GM18502 (cell line): ENCODE measurements around the gene CNOT6L.
"Not testable (repeated sequence)": the region's sequence is repeated elsewhere in the genome, so short reads cannot be mapped to it uniquely, and the experiment has no call there.

ENCODE experiments used
- ATAC-seq: cut with Tn5 transposase; IDR thresholded peaks from one replicate; pipeline ENCODE4 v1.9.1; 2021; ENCODE audit warnings: mild to moderate bottlenecking; ENCODE audit not compliant: unreplicated experiment, poor library complexity

CNOT6L gene

DNA sequence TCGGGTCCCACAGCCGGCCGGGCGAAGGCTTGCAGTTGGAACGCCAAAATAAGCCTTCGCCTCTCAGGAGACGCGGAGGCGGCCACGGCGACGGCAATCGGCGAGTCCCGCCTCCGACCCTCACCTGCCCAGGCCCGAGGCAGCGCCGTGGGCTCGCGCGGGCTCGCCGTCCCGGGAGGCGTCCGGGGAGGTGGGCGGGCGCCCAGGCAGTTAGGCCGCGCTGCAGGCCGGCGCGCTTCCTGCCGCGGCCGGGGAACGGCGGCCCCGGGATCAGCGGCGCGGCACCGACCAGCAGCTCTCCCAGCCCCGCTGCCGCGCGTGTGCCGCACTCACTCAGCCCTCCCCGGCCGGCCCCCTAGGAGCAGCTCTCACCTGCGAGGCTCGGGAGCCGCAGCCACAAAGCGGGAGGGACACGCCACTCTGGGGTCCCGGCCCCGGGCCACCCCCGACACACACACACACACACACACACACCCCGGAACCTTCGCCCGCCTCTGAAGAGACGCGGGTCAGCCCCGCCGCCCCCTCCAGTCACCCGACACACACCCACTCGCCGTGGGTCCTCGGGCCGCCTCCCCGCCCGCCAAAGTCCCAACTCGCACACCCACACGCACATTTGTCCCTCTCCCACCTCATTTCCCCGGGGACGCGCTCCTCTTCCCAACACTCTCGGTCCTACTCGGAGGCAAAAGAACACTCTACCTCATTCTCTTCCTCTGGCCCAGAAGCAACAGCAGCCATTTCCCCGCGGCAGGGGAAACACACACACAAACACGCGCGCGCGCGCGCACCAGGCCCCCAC lies at the start of gene CNOT6L:
CNOT6L (minus strand) TSS at position 767 of the 802 bp plus-strand sequence; CDS start at position 707, 60 bp downstream.
- ATAC-seq: peak; percentile 36

DNA sequence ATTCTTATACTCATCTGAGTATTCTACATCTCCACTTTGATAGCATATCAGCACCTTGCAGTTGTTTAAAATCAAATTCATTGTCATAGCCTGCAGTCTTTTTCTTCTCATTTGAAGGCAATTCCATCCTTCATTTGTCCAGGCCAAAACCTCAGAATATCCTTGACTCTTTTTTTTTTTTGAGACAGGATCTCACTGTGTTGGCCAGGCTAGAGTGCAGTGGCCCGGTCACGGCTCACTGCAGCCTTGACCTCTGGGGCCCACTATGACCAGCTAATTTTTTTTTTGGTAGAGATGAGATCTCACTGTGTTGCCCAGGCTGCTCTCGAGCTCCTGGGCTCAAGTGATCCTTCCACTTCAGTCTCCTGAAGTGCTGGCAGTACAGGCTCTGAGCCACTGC lies 46.1 kb upstream of the CNOT6L start:
- ATAC-seq: no peak

DNA sequence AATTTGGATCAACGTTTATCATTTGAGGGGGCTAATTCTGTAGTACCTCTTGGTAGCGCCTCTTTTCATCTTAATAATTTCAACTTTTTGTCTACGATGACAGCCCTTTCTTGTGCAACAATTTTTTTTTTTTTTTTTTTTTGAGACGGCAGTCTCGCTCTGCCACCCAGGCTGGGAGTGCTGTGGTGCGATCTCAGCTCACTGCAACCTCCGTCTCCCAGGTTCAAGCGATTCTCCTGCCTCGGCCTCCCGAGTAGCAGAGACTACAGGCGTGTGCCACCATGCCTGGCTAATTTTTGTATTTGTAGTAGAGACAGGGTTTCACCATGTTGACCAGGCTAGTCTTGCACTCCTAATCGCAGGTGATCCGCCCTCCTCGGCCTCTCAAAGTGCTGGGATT lies 44.2 kb upstream of the CNOT6L start:
- not testable (repeated sequence) for ATAC-seq

DNA sequence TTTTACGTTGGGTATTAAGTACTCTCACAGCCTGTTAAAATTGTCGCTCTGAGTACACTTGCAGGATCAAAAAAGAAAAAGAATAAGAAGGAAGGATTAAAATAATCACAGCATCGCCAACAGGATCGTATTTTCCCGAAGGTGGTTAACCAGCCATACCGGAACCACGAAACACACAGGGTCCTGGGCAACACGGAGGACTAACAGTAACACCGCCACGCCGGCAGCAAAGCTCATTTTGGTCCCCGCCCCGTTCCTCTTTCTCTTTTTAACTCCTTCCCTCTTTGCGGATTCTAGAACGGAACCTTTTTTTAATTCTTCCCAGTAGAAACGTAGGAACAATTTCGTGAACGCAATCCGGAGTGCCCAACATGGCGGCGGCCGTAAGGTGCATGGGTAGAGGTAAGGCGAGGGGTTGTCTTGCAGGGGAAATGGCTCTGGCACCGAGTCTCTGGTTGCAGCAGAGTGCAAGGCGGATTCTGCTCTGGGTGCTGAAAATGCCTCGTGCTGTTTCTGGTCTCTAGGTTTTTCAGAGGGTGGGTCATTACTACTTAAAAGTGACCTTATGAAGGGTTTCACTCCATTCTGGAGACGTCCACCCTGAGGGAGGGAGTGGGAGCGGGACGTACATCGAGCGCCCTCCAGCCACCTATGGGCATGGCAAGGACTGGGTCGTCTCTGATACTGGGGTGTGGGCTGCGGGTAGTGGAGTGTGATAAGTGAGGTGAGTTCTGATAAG lies 43.5 kb upstream of the CNOT6L start, which contains the start of gene MRPL1:
MRPL1 (plus strand) TSS at position 353 of the 739 bp plus-strand sequence; CDS start at position 372, 19 bp downstream.
- ATAC-seq: peak; percentile 88

DNA sequence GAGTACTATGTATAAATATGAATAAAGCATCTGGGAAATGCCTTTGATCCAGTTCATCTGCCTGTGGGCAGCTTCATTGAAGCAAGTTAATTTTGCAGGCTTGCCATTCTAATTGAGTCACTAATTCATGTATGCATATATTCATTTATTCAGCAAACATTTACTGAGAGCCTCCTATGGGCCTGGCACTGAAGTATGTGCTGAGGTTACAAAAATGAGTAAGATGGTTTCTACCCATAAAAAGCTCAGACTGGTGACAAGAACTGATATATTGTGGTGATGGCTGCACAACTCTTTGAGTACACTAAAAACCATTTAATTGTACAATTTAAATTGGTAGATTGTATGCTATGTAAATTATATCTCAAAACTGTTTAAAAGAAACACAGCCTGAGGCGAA lies 42.3 kb upstream of the CNOT6L start:
- no peak for ATAC-seq

DNA sequence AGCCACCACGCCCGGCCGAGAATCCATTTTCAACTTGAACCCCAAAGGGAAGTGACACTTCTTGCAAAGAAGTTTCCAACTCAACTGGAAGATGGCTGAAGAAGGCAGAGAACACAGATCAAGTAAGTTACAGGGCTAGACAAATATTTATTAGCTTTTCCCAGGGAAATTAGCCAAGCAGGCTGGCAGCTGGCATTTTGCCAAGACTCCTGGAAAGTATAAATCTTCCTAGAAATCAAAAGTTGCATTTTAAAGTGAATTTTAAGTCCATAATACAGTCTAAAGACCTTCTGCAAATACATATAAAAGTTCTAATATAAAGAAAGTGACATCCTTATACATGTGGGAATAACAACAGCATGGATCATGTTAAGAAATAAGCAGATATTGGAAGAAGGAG lies 40.1 kb upstream of the CNOT6L start:
- ATAC-seq: no peak

DNA sequence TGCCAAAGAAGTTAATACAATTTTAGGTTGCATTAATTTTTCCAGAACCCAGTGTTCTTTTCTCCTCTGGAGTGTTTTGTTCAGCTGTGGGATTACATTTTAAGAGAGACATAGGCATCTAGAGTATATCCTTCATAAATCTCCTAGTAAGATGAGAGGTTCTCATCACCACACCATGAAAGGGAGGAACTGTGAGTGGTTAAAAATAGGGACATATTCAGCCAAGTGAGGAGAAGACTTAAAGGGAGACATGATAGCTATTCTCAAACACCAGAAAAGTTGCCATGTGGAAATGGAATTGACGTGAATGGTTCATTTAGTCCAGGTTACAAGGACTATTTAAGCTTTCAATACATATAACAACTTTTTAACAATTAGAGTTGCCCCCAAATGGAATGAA lies 37.0 kb upstream of the CNOT6L start:
- ATAC-seq: no peak

DNA sequence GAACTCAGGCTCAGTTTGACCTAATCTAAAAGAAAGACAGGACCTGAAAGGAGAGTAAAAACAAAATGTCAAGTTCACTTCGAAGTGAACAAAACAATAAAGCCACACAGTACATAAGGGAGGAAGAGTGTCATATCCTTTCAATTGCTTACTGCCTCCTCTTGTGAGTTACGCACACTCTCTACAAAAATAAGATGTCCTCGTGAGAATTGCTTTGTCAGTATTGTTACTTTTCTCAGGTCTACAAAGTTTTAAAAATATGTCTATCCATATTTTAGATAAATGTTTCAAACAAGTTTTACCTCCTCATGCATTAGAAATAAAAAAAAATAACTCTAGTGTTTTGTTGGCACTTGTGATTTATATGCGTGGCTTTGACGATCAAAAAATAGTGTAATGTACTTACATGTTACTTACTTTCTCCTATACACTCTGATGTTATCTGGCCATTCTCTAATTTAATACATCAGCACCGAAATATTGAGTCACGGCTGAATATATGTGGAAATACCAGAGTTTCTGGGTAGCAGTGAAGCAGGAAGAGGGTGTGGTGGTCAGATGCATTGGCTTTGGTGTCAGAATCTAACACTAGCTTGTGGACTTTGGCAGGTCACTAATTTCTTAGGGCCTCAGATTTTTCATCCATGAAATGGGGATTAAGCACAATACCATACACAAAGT lies 35.4 kb upstream of the CNOT6L start:
- ATAC-seq: no peak

DNA sequence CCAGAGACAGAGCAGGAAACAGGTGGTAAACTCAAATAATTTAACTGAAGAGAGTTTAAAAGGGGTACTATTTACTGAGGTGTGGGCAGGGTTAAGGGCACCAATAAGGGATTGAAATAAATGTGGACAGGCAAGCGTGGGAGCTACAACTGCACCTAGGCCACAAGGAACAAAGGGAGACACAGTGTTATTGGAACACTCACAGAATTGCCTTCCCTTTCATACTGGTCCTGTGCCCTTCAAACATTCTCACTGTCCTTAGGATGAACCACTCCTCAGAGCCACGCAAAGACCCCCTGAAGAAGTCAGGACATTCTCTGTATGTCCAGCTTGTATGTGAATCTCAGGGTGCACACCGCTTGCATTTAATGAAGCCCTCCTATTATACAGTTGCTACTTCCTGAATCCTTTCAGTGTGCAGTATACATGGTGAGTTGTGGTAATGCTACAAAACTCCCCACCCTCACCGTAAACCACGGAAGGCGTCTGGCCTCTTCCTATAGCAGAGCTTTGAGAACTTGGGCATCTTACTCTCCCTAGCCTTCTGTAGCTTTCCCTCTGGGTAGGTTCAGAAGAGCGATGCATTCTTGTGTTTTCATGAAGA lies 33.8 kb upstream of the CNOT6L start:
- peak; percentile 99 for ATAC-seq

DNA sequence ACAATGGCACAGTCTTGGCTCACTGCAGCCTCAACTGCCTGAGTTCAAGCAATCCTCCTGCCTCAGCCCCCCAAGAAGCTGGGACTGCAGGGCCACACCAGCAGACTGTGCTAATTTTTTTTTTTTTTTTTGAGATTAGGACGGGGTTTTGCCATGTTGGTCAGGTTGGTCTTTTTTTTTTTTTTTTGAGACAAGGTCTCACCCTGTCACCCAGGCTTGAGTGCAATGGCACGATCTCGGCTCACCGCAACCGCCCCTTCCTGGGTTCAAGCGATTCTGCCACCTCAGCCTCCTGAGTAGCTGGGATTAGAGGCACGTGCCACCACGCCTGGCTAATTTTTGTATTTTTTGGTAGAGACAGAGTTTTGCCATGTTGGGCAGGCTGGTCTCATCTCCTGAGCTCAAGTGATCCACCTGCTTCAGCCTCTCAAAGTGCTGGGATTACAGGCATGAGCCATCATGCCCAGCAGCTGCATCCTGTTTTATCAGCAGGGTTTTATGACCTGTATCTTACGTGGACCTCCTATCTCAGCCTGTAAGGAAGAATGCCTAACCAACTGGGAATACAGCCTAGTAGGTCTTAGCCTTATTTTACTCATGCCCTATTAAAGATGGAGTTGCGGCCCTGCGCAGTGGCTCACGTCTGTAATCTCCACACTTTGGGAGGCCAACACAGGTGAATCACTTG lies 30.3 kb upstream of the CNOT6L start:
- no peak for ATAC-seq

DNA sequence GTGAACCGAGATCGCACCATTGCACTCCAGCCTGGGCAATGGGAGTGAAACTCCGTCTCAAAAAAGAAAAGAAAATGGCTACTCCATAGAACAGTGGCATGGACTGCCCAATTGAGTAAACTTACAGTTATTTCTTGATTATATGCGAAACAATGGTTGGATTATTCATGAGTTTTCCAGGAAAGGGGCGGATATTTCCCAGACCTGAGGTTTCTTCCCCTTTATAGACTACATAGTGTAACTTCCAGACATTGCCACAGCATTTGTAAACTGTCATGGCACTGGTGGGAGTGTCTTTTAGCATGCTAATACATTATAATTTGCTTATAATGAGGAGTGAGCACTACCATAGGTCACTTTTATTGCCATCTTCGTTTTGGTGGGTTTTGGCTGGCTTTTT lies 29.3 kb upstream of the CNOT6L start:
- no peak for ATAC-seq

DNA sequence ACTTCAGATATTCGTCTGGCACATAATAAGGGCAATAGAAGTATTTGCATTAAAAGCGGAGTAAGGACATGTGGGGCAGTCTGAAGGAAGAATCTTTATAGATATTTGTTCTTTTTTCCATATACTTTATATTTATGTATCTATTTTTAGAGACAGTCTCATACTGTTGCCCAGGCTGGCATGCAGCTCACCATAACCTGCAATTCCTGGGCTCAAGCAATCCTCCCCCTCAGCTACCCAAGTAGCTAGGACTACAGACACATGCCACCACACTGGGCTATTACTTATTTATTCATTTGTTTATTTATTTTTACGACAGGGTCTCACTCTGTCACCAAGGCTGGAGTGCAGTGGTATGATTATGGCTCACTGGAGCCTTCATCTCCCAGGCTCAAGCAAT lies 26.8 kb upstream of the CNOT6L start:
- no peak for ATAC-seq

DNA sequence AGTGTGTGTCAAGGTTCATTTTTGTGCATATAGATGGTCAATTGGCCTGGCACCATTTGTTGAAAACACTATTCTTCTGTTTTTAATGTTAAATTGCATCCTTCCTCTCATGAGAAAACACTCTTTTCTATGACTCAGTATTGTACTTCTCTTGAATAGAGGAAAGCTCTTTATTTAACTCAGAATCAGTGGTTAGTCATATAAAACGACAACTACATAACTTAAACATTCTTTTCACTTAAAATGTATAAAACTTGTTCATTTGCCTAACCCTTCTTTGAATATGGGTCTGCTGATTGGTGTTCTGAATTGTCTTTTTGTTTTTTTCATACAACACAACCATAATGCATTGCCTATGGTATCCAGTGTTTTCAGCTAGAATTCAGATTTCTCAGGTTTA lies 26.2 kb upstream of the CNOT6L start:
- no peak for ATAC-seq

DNA sequence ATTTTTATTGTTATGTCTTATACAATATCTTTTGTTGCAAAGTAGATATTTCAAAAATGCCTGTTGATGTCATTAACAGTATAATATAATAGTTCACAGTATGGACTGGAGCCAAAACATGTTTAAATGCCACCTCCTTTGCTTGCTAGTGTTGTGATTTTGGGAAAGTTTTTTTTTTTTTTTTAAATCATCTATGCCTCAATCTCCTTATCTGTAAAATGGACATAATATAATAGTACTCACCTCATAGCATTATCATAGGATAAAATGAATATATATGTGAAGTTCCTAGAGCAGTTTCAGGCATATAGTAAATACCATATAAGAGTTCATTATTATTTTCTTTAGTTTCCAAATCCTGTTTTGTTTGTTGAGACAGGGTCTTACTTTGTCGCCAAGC lies 25.2 kb upstream of the CNOT6L start:
- no peak for ATAC-seq

DNA sequence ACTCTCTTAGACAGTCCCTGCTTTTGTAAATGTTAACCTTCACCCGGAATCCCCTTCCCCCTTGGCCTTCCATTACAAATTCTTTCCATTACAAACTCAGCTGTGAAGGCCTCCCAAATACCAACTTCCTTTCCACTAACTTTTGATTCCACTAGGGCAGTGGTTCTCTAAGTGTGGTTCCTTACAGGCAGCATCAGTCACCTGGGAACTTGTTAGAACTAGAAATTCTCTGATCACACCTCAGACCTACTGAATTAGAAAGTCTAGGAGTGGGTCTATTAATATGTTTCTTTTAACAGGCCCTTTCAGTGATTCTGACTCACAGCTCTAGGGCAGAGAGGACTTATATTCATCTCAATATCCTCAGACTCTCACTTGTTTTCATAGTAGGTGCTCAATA lies 24.5 kb upstream of the CNOT6L start:
- no peak for ATAC-seq

DNA sequence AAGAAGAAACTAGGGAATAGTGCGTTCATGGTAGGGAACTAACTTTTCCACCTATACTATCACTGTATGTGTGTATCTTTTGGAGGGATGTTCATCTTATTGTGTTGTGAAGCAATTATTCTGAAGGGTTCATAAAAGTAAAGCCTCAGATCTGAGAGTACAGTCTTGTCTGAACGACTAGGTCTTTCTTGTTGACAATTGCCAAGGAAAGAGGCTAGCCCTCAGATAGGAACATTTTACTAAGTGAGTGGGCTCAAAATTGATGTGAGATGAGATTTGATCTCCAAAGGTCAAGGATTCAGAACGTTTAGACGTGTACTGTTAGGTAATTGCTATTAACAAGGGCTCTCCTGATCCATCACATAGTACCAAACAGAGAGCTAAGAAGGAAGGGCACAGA lies 15.2 kb upstream of the CNOT6L start:
- no peak for ATAC-seq

DNA sequence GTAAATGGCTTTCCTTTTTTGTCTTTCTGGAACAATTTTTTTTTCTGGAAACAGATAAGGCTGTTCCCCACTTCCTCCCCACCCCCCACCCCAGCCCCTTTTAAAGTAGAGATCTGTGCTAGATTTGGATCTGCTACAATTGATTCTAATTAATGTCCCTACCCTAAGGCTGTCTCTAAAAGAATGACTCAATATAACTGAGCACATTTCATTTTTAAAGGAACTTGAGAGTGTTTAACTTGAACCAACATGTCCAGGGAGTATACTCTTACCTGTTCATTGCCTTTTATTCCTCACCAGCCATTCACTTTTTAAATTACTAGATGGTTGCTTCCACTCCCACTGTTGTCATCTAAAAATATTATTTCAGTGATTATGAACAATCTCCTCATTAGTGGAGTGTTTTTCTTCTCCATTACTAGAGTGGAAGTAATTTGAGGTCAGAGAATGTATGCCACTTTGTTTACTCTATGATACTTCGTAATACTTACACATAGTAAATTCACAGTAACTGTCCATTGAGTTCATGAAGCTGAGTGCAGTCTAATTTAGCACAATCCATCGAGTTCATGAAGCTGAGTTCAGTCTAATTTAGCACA lies 14.1 kb upstream of the CNOT6L start:
- ATAC-seq: no peak

DNA sequence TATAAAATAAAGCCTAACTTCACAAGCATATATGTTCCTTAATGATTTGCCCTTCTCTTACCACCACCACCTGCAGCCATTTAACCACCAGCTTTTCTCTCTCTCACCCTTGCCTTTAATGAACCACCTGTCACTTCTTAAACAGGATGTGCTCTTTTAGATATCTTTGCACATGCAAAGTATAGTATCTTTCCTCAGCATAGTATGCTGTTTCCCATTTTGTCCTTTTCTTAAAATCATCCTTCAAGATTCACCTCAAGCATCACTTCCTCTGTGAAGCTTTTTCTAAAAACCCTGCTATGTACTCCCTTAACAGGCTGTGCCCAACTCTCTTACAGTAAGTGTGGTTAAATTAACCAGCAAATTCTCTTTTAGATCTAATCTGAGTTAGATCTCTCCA lies 8.2 kb upstream of the CNOT6L start:
- peak; percentile 85 for ATAC-seq

DNA sequence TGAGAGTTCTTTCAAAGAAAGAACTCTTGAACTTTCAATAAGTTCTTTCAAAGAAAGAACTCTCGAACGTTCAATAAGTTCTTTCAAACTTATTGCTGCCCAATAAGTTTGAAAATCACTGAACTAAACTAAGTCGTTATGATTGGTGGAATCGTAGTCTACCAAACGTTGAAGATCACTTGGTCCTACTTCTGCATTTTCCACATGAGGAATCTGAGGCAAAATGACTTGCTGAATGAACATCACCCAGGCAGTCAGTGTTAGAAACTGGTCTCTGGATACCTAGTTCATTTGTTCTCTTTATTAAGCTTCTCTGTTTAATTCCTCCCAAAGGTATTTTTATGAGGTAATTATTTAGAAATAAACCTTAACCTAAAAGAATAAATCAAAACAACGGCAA lies 7.1 kb upstream of the CNOT6L start:
- no peak for ATAC-seq

DNA sequence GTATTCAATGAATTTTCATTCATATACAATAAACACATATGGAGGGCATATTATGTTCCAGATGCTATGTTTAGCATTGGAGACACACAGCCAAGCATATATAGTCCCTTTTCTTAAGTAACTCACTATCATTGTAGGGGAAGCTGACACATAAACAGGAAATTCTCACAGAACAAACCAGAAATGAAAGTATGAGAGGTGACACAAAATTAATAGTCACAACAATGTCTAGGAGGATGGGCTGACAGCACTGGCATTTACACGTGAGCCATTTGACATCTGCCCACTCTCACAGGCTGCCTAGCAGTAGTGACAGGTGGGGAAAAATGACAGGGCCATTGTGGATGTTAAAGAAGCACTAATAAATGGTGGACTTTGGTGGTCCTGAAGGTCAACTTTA lies 2.6 kb upstream of the CNOT6L start:
- no peak for ATAC-seq
